ENCODE data around the gene USP12.
"Not testable (repeated sequence)": the region's sequence is repeated elsewhere in the genome, so short reads cannot be mapped to it uniquely, and the experiment has no call there.

The USP12 gene

GRCh38 chr13:27158335-27158734, 13.3 kb downstream of the USP12 start:
- H3K4me3 Mint-ChIP-seq = no peak overlapping the region
- H3K27me3 Mint-ChIP-seq = no peaks in the 10 kb centered on the region
- H3K27ac Mint-ChIP-seq = no peak overlapping the region
- intact Hi-C loops (cut with micrococcal nuclease) = no loop called here
- H3K4me1 Mint-ChIP-seq (ENCODE audit: low read depth) = peaks cover 54% of the 10 kb centered on the region
- H3K9me3 Mint-ChIP-seq = no peaks in the 10 kb centered on the region
- H3K36me3 Mint-ChIP-seq (ENCODE audit: low read depth) = peaks cover 24% of the 10 kb centered on the region

DNA sequence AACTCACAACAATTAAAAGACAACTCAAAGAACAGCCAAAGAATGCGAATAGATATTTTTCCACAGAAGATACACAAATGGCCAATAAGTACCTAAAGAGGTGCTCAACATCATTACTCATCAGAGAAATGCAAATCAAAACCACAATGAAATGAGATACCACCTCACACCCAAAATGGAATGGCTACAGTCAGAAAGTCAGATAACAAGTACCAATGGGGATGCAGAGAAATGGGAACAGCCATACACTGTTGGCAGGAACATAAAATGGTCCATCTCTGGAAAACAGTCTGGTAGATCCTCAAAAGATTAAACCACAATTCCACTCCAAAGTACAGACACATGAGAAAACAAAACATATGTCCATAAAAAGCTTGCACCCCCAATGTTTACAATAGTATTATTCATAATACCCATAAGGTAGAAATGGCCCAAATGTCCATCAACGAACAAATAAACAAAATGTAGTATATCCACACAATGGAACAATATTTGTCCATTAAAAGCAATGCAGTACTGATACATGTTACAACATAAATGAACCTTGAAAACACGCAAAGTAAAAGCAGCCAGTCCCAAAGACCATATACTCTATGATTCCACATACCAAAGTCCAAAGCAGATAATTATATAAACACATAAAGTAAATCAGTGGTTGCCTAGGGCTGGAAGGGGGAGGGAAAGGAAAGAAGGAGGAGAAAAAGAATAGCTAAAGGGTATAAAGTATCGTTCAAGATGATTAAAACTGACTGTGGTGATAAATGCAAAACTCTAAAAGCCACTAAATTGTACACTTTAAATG, 19.6 kb downstream of the USP12 start:
- no peaks in the 10 kb centered on the region for H3K27me3 Mint-ChIP-seq
- intact Hi-C loops (cut with micrococcal nuclease) = no loop called here
- peaks cover 49% of the 10 kb centered on the region for H3K4me1 Mint-ChIP-seq (ENCODE audit: low read depth)
- H3K27ac Mint-ChIP-seq = no peak overlapping the region
- no peaks in the 10 kb centered on the region for H3K9me3 Mint-ChIP-seq
- peaks cover 10% of the 10 kb centered on the region for H3K36me3 Mint-ChIP-seq (ENCODE audit: low read depth)
- no peak overlapping the region for H3K4me3 Mint-ChIP-seq

DNA sequence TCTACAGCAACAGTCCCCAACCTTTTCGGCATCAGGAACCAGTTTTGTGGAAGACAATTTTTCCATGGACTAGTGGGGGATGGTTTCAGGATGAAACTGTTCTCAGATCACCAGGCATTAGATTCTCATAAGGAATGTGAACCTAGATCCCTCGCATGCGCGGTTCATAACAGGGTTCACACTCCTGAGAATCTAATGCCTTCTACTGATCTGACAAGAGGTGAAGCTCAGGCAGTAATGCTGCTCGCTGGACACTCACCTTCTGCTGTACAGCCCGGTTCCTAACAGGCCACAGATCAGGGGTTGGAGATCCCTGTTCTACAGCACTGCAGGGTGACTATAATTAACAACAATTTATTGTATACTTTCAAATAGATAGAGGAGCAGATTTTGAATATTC, 21.9 kb downstream of the USP12 start:
- intact Hi-C loops (cut with micrococcal nuclease) = no loop called here
- Mint-ChIP-seq H3K27me3 (no peaks in the 10 kb centered on the region), H3K27ac (no peak overlapping the region), H3K4me3 (no peak overlapping the region), H3K9me3 (no peaks in the 10 kb centered on the region), H3K4me1 (ENCODE audit: low read depth) (peaks cover 52% of the 10 kb centered on the region), H3K36me3 (ENCODE audit: low read depth) (no peaks in the 10 kb centered on the region)

DNA sequence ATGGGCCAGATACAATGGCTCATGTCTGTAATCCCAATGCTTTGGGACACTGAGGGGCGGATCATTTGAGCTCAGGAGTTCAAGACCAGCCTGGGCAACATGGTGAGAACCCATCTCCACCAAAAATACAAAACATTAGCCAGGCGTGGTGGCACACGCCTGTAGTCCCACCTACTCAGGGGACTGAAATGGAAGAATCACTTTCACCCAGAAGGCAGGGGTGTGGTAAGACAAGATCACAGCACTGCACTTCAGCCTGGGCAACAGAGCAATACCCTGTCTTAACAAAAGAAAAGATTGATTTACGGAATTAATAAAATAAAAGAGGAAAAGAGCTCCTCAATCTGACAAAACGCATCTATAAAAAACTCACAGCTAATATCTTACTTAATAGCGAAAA, 22.7 kb downstream of the USP12 start:
- intact Hi-C loops (cut with micrococcal nuclease) = no loop called here
- Mint-ChIP-seq H3K9me3 (no peaks in the 10 kb centered on the region), H3K36me3 (ENCODE audit: low read depth) (no peaks in the 10 kb centered on the region), H3K4me1 (ENCODE audit: low read depth) (peaks cover 46% of the 10 kb centered on the region), H3K27ac (peak overlapping the region; percentile 51), H3K27me3 (no peaks in the 10 kb centered on the region), H3K4me3 (no peak overlapping the region)

GRCh38 chr13:27147530-27148170, 24.0 kb downstream of the USP12 start:
- intact Hi-C loops (cut with micrococcal nuclease) = no loop called here
- Mint-ChIP-seq H3K27ac (no peak overlapping the region), H3K4me3 (no peak overlapping the region), H3K27me3 (no peaks in the 10 kb centered on the region), H3K4me1 (ENCODE audit: low read depth) (peaks cover 39% of the 10 kb centered on the region), H3K9me3 (no peaks in the 10 kb centered on the region), H3K36me3 (ENCODE audit: low read depth) (no peaks in the 10 kb centered on the region)

DNA sequence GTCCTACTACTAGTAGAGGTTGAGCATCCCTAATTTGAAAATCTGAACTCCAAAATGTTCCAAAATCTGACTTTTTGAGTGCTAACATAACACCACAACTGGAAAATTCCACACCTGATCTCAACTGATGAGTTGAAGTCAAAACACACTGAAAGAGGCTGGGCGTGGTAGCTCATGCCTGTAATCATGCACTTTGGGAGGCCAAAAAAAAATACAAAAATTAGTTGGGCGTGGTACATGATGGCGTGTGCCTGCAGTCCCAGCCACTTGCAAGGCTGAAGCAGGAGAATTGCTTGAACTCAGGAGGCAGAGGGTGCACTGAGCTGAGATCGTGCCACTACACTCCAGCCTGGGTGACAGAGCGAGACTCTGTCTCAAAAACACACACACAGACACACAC, 29.9 kb downstream of the USP12 start:
- no peak overlapping the region for H3K27ac Mint-ChIP-seq
- no peaks in the 10 kb centered on the region for H3K9me3 Mint-ChIP-seq
- no peak overlapping the region for H3K4me3 Mint-ChIP-seq
- H3K27me3 Mint-ChIP-seq = no peaks in the 10 kb centered on the region
- intact Hi-C loops (cut with micrococcal nuclease) = no loop called here
- H3K36me3 Mint-ChIP-seq (ENCODE audit: low read depth) = peaks cover 12% of the 10 kb centered on the region
- H3K4me1 Mint-ChIP-seq (ENCODE audit: low read depth) = peaks cover 8% of the 10 kb centered on the region

- H3K4me3 Mint-ChIP-seq; intact Hi-C loops (cut with micrococcal nuclease); H3K9me3 Mint-ChIP-seq; H3K4me1 Mint-ChIP-seq (ENCODE audit: low read depth); H3K27me3 Mint-ChIP-seq; H3K27ac Mint-ChIP-seq: not testable (repeated sequence)
- peaks cover 12% of the 10 kb centered on the region for H3K36me3 Mint-ChIP-seq (ENCODE audit: low read depth)
These were observed 30.5 kb downstream of the USP12 start for GRCh38 chr13:27141159-27141558.

- H3K9me3 Mint-ChIP-seq = no peaks in the 10 kb centered on the region
- H3K27me3 Mint-ChIP-seq = no peaks in the 10 kb centered on the region
- no peak overlapping the region for H3K4me3 Mint-ChIP-seq
- peaks cover 12% of the 10 kb centered on the region for H3K36me3 Mint-ChIP-seq (ENCODE audit: low read depth)
- no peak overlapping the region for H3K27ac Mint-ChIP-seq
- peaks cover 5% of the 10 kb centered on the region for H3K4me1 Mint-ChIP-seq (ENCODE audit: low read depth)
- intact Hi-C loops (cut with micrococcal nuclease) = no loop called here
These were observed 31.6 kb downstream of the USP12 start for GRCh38 chr13:27140060-27140459.

GRCh38 chr13:27139565-27139964, 32.0 kb downstream of the USP12 start:
- H3K27ac Mint-ChIP-seq = no peak overlapping the region

DNA sequence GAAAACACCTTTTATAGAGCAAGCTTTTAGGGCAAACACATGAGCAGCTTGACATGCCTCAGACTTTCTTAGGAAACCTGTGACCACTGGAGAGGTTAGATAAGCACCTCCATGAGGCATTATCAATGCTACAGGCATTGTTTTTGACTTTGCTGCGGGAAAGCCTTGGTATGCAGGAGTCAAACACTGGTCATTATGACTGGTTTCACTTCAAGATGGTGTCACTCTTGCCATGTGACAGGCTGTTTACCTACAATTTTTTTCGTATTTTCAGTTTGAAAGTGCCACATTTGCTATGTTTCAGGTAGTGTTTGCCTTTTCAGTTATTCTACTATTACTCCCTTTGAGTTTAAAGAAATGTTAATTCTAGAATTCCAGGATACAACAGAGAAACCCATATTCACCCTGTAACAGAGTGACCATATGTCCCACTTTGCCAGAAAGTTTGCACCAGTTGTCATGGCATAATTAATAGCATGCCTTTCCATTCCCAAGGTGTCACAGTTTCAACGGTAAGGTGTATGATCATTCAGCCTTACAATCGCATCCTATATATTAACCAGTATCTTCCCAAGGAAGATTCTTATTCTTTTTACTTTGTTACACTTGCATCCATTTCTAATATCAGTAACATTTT, 33.0 kb downstream of the USP12 start:
- no peak overlapping the region for H3K27ac Mint-ChIP-seq
- H3K9me3 Mint-ChIP-seq = no peaks in the 10 kb centered on the region
- intact Hi-C loops (cut with micrococcal nuclease) = no loop called here
- peaks cover 12% of the 10 kb centered on the region for H3K36me3 Mint-ChIP-seq (ENCODE audit: low read depth)
- H3K4me3 Mint-ChIP-seq = no peak overlapping the region
- peaks cover 5% of the 10 kb centered on the region for H3K4me1 Mint-ChIP-seq (ENCODE audit: low read depth)
- no peaks in the 10 kb centered on the region for H3K27me3 Mint-ChIP-seq

More at GRCh38 chr13:27139565-27139964, 32.0 kb downstream of the USP12 start:
- no peak overlapping the region for H3K4me3 Mint-ChIP-seq
- H3K36me3 Mint-ChIP-seq (ENCODE audit: low read depth) = peaks cover 12% of the 10 kb centered on the region
- intact Hi-C loops (cut with micrococcal nuclease) = no loop called here
- H3K4me1 Mint-ChIP-seq (ENCODE audit: low read depth) = peaks cover 5% of the 10 kb centered on the region
- H3K27me3 Mint-ChIP-seq = no peaks in the 10 kb centered on the region
- H3K9me3 Mint-ChIP-seq = no peaks in the 10 kb centered on the region

- Mint-ChIP-seq H3K36me3 (ENCODE audit: low read depth) (peaks cover 14% of the 10 kb centered on the region), H3K27me3 (no peaks in the 10 kb centered on the region), H3K4me1 (ENCODE audit: low read depth) (peaks cover 9% of the 10 kb centered on the region), H3K9me3 (no peaks in the 10 kb centered on the region), H3K27ac (no peak overlapping the region), H3K4me3 (no peak overlapping the region)
- intact Hi-C loops (cut with micrococcal nuclease) = no loop called here
These were observed 33.9 kb downstream of the USP12 start for GRCh38 chr13:27137759-27138158.

DNA sequence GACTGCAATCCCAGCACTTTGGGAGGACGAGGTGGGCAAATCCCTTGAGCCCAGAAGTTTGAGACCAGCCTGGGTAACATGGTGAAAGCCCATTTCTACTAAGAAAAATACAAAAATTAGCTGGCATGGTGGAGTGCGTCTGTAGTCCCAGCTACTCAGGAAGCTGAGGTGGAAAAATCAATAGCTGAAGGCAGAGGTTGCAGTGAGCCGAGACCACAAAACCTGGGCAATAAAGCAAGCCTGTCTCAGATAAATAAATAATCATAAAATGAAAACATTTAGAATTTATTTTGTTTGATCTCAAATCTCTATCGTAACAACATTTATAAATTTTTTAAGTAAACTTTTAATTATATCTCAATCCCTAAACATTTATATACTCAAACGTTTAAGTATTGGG, 36.6 kb downstream of the USP12 start:
- H3K4me3 Mint-ChIP-seq = no peak overlapping the region
- peaks cover 20% of the 10 kb centered on the region for H3K36me3 Mint-ChIP-seq (ENCODE audit: low read depth)
- intact Hi-C loops (cut with micrococcal nuclease) = no loop called here
- peaks cover 28% of the 10 kb centered on the region for H3K4me1 Mint-ChIP-seq (ENCODE audit: low read depth)
- peaks cover 8% of the 10 kb centered on the region for H3K9me3 Mint-ChIP-seq
- no peak overlapping the region for H3K27ac Mint-ChIP-seq
- no peaks in the 10 kb centered on the region for H3K27me3 Mint-ChIP-seq

- H3K27me3 Mint-ChIP-seq = no peaks in the 10 kb centered on the region
- peaks cover 21% of the 10 kb centered on the region for H3K36me3 Mint-ChIP-seq (ENCODE audit: low read depth)
- H3K27ac Mint-ChIP-seq = no peak overlapping the region
- peaks cover 34% of the 10 kb centered on the region for H3K4me1 Mint-ChIP-seq (ENCODE audit: low read depth)
- H3K4me3 Mint-ChIP-seq = no peak overlapping the region
- peaks cover 8% of the 10 kb centered on the region for H3K9me3 Mint-ChIP-seq
- intact Hi-C loops (cut with micrococcal nuclease) = no loop called here
These were observed 37.7 kb downstream of the USP12 start for GRCh38 chr13:27133889-27134288.

- Mint-ChIP-seq H3K27ac (no peak overlapping the region), H3K27me3 (no peaks in the 10 kb centered on the region), H3K9me3 (peaks cover 8% of the 10 kb centered on the region), H3K36me3 (ENCODE audit: low read depth) (peaks cover 21% of the 10 kb centered on the region), H3K4me1 (ENCODE audit: low read depth) (peaks cover 36% of the 10 kb centered on the region), H3K4me3 (no peak overlapping the region)
- intact Hi-C loops (cut with micrococcal nuclease) = no loop called here
These were observed 39.1 kb downstream of the USP12 start for GRCh38 chr13:27132538-27132937.

Measured in dendritic cell treated with granulocyte-macrophage colony-stimulating factor and Interleukin-4, amounts not matched to agents 40 ng/mL and 50 ng/mL, for 4 days (primary cell).